ENCODE results near the gene DPYSL4.

DPYSL4 gene

DNA sequence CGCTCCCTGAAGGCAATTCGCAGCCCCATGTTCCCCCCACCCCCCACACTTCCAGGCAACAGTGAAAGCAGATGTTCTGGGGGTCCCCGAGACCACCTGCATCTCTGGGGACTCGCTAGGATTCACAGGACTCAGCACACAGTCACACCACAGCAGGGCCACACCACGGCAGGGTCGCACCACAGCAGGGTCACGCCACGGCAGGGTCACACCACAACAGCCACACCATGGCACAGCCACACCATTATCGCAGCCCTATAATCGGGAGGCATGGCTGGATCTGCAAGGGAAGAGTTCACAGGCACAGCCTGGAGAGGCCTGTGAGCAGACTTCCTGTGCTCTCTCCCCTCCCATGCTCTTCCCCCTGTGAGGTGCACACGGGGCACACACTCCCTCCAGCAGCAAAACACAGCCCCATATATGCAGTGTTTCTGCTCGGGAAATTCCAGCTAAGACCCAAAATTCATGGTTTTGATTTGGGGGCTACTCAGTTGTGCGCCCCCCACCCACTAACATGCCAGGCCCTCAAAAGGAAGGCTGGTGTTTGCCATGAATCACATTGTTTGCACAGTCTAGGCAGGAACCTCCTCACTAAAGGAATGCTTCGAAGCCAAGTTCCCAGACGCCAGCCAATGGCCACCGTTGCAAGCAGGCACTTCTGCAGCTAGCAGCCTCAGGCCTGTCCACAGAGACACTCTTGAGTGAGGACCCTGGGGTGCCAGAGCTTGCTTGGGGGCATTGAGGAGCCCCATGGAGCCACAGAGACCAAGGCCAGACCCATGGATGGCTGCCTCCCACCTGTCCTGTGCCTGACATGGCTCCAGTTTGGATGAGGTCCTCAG is 7.0 kb upstream of the DPYSL4 start:
- no peak for DNase-seq

- no peak for DNase-seq
Measured at GRCh38 chr10:132180736-132181135, 6.0 kb upstream of the DPYSL4 start.

DNA sequence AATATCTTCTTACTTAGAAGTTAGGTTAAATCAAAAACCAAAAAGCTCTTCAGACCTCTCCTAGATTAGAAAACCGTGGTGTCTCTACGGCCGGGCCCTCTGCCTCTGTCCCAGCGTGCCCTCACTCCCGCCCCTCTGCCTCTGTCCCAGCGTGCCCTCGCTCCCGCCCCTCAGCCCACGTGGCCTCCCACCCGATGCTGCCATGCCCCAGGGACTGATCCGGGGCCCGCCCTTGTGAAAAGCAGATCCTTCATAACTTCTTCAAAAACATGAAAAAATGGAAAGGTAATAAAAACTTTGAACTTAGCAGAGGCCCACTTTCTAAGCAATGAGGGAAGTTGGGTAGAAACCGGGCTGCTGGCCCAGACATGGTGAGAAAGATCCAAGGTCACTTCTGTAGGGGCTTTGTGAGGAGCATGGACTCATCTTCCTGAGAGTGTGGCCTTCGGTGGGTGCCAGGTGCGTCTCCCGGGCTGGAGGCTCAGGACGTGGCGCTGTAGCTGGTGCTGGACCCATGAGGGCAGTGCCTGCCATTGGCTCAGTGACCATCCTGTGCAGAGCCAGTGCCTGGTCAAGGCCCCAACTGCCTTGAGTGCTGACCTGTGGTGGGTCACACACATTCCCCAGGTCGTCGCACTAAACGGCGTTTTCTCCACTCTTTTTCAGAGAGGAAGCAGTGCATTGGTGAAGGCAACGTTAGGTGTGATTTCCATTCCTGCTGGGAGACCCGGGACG is 4.9 kb upstream of the DPYSL4 start:
- no peak for DNase-seq

- no peak for DNase-seq
Measured at GRCh38 chr10:132182591-132182990, 4.2 kb upstream of the DPYSL4 start.

- no peak for DNase-seq
Measured at GRCh38 chr10:132183046-132183445, 3.7 kb upstream of the DPYSL4 start.

- DNase-seq, result no peak
Measured at GRCh38 chr10:132184816-132185593, 1.7 kb upstream of the DPYSL4 start.

GRCh38 chr10:132185601-132186487 is 904 bp upstream of the DPYSL4 start:
- DNase-seq, result peak; percentile 6

DNA sequence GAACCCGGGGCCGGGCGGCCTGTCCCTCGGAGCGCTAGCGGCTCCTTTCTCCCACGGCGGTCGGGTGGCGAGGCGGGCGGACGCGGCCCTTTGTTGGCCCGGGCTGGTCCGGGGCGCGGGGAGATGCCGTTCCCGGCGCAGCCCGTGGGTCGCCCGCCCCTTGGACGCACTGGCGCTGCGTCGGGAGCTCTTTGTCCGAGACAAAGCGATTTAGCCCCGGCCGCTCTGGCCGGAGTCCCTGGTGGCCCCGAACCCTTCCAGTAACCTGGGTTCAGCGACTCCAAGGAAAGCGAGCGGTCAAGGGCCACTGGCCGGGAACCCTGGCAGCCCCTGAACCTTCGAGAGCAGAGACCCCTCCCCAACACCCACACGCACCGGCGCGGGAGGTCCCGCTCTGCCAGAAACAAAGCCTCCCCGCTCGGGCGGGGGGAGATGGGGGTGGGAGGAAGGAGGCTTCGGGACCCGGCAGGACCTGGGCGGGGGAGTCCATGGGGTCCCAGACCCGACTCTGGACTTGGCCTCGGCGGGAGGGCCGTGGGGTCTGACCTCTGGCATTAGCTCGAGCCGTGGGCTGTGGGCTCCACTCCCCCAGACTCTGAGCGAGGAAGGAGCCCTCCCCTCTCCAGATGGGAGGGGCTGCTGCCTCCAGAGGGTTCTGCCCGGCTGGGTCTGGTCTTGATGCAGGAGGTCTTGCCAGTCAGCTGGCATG is 836 bp downstream of the DPYSL4 start:
- no peak for DNase-seq

DNA sequence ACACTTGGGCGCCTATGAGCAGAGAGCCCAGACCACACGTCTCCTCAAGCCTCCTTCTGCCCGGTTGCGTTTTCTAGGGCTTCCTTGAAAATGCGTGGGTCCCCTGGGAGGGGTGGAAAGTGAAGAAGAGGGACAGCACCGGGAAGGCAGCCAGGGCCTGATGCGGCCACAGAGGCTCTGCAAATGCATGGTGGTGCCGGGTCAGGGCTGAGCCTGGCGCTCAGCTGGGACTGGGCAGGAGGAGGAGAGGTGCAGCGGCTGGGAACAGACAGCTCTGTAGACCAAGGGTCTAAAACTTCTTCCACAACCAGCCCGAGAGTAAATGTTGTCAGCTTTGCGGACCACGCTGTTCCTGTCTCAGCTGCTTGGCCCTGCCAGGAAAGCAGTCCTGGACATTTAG is 1.6 kb downstream of the DPYSL4 start:
- no peak for DNase-seq

DNA sequence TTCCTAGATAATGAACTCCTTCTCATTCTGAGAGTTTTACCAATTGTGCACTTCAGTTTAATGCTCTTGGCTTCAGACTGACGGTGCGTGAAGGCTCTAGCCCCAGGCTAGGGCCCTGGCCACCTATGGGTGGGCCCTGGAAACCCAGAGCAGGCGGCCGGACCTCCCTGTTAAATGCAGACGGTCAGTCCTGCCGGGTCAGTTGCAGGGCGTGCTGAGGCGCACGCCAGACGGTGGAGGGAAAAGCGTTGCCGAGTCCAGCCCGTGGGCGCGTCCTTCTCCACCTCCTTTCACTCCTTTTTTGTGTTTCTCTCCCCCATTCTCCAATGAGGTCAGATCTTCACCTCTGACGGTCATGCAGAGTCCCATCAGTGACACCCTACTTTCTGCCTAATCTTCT is 2.3 kb downstream of the DPYSL4 start:
- DNase-seq, result no peak

GRCh38 chr10:132189810-132190422 is 3.2 kb downstream of the DPYSL4 start:
- DNase-seq, result no peak

GRCh38 chr10:132192076-132192975 is 5.6 kb downstream of the DPYSL4 start:
- no peak for DNase-seq

- DNase-seq, result no peak
Measured at GRCh38 chr10:132192991-132193665, 6.4 kb downstream of the DPYSL4 start.

GRCh38 chr10:132193907-132194552 is 7.3 kb downstream of the DPYSL4 start:
- no peak for DNase-seq

- no peak for DNase-seq
Measured at GRCh38 chr10:132194726-132195125, 8.0 kb downstream of the DPYSL4 start.

DNA sequence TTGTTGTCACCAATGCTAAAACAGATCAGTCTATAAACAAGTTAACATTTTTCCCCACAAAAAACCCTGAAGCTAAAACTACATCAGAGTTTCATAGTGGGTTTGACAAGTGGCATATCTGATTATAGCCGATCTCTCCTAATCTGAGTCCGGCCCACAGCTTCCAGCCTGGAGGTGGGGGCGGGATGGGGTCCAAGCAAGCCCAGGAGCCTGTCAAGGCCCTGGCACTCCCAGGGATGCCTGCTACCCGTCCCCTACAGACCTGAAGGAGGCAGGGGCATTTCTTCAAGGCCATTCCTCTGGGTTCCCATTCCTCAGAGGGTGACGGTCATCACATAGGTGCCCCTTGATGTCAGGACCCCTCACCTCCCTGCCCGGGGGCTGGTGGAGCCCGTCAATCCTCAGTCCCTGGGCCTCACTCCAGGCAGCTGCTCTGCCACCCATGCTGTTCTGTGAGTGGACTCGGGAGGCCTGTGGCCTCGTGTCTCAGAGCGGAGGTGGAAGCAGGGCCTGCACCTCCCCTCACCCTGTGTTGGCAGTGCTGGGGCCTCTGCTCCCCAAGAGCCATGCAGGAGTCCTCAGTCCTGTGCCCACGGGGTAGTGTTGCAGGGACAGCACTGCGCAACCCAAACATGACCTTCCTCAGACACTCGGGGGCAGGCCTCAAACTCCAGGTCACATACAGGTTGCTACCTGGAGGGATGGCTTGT is 8.8 kb downstream of the DPYSL4 start:
- DNase-seq, result no peak

- no peak for DNase-seq
Measured at GRCh38 chr10:132196178-132197113, 9.7 kb downstream of the DPYSL4 start.

All from NCI-H526 treated with DMSO at 0.1 percent for 48 hours (cell line).